HG03175 (cell line): ENCODE data around the gene SLIRP.
A peak's percentile ranks its signal among the peaks of the same experiment; 100 is the strongest.
"Not testable (repeated sequence)": the region's sequence is repeated elsewhere in the genome, so short reads cannot be mapped to it uniquely, and the experiment has no call there.

ENCODE experiments used
- ATAC-seq: cut with Tn5 transposase; IDR thresholded peaks from one replicate; pipeline ENCODE4 v1.9.1; 2021; ENCODE audit warnings: mild to moderate bottlenecking, moderate library complexity; ENCODE audit not compliant: unreplicated experiment

SLIRP gene

GRCh38 chr14:77707724-77708408, at the start of gene SLIRP, which contains the start of gene ALKBH1:
SLIRP (plus strand) TSS chr14:77708103; CDS start chr14:77708112, 9 bp downstream.
ALKBH1 (minus strand) TSS chr14:77708023; CDS start chr14:77708004, 19 bp downstream.
- ATAC-seq, result peak; percentile 99

DNA sequence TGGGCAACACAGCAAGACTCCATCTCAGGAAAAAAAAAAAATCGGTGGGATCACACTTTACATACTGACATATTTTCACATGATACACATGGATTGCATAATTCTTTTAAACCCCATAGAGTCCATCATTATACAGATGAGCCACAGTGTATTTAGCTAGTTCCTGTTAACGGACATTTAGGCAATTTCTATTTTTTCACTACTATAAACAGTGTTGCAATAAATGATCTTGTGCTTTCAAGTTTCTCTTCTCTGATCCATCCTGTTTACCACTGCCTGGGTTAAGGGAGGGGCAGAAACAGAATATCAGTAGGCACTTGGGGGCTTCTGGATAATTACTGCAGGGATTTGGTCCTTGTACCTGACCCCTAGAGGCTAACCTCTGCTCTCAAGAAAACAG, 48.1 kb upstream of the SLIRP start:
- ATAC-seq, result no peak

DNA sequence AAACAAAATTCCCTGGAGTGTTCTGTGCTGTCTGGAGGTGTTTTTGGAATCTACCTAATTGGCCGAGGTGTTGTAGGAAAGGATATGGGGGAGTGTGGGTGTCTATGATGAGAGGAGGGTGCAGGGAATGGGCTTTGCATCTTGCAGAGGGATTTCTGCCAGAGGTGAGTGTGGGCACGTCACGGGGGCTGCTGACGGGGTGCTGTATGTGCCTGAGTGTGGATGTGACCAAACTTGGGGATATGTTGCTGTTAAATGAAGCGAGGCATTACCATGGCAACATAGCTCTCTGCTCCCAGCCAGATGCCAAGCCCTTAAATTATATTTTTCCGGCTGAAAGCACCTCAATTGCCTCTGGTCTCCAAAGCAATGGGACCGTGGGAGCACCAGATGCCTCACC, 47.1 kb upstream of the SLIRP start:
- ATAC-seq, result no peak

DNA sequence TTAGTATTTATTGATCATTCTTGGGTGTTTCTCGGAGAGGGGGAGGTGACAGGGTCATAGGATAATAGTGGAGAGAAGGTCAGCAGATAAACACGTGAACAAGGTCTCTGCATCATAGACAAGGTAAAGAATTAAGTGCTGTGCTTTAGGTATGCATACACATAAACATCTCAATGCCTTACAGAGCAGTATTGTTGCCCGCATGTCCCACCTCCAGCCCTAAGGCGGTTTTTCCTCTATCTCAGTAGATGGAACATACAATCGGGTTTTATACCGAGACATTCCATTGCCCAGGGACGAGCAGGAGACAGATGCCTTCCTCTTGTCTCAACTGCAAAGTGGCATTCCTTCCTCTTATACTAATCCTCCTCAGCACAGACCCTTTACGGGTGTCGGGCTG, 46.3 kb upstream of the SLIRP start:
- not testable (repeated sequence) for ATAC-seq

- no peak for ATAC-seq
These were observed 44.6 kb upstream of the SLIRP start for GRCh38 chr14:77663293-77663692.

- no peak for ATAC-seq
These were observed 40.6 kb upstream of the SLIRP start for GRCh38 chr14:77667331-77667730.

DNA sequence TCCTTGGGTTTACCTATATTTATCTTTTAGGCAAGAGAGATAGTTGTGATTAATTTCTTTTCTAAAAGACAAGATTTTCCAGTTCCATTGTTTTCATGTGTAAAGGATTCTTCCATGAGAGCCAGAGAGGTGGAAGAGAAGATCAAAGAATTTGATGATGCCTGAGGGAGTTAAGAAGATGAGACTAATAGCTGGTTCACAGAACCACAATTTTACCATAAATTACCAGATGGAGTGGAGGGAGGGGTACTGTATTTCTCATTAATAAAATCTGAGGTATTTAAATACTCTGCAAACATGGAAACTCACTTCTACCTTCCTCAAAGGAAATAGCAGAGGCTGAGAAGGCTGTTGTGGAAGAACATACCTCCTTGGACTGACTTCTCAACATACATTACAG, 34.7 kb upstream of the SLIRP start:
- ATAC-seq, result no peak

DNA sequence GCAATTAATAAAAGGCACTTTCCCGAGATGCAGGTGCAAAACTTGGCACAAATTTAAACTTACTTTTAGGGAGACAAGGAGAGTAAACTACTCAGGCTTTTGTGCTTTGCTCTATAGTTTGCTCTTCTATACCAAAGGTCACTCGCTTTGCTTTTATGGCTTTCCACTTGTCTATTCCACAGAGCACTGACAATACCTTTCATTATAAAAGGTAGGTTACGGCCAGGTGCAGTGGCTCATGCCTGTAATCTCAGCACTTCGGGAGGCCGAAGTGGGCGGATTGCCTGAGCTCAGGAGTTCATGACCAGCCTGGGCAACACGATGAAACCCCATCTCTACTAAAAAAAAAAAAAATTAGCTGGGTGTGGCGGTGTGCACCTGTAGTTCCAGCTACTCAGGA, 33.0 kb upstream of the SLIRP start:
- ATAC-seq, result no peak

DNA sequence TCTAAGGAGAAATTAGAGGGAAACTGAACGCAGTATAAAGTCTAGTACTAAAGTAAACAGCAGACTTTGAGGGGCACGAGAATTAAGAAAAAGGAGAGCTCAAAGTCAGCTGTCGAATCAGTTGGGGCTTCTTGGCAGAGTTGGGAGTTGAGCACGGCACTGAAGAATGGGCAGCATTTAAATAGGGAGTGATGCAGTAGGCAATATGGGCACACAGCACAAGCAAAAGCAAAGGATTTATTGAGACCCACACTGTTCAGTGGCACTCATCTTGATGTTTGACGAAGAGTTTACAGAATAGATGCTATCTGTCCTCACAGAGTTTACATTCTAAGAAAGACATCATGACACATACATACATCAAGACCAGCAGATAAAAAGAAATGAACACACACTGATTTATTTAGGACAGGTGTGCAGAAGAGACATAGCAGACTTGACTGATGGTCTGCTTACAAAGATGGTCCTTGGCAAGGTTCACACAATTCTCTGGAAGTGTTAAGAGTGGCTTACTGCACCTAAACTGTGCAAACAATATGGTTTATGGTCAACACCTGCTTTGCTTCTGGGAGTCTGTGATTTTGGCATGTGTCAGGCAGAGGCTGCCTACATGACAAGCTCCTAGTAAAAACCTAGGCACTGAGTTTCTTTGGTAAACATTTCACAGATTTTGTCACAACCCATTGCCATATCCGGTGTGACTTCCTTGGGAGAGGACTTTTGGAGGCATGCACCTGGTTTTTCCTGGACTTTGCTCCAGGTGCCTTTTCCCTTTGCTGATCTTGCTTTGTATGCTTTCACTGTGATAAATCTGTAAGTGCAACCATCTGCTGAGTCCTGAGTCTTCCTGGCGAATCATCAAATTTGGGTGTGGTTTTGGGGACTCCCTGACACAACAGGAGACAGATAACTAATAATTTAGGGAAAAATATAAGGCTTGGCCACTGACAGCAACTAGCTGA, 26.4 kb upstream of the SLIRP start:
- ATAC-seq, result no peak

DNA sequence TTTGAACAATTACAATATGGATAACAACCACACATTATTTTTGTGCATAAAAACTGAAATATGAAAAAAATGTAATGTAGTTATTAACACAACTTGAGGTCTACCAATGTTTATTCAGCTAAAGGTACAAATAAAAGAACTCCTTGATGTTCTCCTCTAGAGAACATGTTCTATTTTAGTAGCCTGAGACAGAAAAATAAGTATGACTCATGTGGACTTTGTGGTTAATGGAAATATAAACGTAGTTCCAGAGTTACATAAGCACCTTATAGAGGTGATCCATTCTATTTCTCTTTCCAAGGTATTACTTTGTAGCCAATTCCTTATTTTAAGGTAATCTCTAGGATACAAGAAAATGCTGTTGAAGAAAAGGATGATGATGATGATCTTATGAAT, 25.7 kb upstream of the SLIRP start:
- ATAC-seq, result no peak

DNA sequence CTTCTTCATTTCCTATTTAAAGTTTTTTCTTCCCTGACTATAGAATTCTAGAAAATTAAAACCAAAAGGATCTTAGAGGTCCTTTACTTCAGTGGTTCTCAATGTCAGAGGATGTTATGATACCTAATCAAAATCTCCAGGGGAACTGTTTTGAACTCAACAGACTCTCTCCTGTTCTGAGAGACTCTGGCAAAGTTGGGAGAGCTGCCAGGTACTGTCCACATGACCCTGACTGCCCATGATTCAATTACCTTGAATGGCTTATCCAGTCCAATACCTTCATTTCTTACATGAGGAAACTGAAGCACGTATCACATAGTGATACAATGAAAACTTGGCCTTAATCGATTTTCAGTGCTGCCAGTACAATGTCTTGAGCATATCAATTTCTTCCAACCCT, 16.6 kb upstream of the SLIRP start:
- no peak for ATAC-seq

DNA sequence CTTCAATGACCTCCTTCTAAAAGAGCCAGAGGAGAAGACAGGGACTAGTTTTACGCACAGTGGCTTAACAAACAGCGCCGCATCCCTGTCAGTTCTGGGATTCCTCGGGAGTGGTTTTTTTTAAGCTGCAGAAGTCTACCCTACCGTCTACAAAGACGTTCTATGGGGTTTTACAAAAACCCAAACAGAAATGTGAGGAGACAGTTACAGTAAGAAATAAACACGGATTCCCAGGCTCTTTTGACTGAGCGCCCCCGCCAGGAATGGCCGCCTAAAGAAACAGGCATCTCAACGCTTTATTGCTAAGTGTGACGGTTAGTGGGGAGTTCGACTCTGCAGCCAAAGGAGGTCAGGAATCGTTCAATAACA, 564 bp upstream of the SLIRP start:
- peak; percentile 20 for ATAC-seq

- ATAC-seq, result no peak
These were observed 846 bp downstream of the SLIRP start for GRCh38 chr14:77708749-77709148.

GRCh38 chr14:77709412-77709811, 1.5 kb downstream of the SLIRP start:
- no peak for ATAC-seq

- ATAC-seq, result no peak
These were observed 2.5 kb downstream of the SLIRP start for GRCh38 chr14:77710364-77710763.

GRCh38 chr14:77714926-77715325, 7.0 kb downstream of the SLIRP start:
- no peak for ATAC-seq

DNA sequence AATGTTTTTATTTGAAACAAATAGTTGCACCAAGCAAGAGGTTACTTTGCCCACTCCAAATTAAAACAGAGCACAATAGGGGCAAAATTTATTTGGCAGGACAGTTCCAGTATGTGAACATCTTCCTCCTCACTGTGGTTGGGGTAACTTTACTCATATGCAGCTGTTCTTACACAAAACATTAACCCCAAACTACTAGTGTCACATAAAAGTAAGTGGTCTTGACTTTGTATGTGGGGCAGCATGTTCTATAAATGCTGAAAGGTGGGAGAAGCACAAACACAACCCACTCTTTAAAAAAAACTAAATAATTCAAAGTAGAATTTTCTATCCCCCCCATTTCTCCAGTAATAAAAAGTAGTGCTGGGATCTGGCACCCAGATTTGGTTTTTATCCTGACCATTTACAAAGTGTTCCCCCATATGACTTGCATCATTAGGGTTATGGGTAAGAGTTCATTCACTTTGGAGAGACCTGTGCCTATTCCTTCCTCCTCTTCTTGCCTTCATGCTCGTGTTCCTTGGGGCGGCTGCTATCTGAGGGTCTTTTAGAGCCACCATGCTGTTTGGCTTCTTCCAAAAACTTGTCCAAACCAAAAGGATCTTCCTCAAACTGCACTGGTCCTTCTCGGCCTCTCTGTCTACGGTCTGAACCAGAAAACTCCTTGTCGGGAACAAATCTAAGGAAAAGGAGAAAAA, 9.9 kb downstream of the SLIRP start:
- ATAC-seq, result no peak

DNA sequence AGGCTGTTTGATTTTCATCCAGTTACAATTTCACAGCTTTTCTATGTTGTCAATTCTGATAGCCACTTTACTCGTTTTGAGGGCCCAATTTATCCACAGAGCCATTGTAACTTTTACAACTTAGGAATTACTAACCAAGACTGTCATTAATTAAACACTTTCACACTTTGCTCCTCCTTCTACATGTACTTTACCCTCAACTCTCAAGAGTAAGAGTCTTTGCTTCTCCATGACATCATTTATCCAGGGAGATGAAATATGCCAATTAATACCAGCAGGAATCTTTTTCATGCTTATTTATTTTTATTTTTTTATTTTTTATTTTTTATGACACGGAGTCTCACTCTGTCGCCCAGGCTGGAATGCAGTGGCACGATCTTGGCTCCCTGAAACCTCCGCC, 13.5 kb downstream of the SLIRP start:
- ATAC-seq, result no peak

GRCh38 chr14:77722301-77722700, 14.4 kb downstream of the SLIRP start:
- no peak for ATAC-seq

- ATAC-seq, result no peak
These were observed 23.1 kb downstream of the SLIRP start for GRCh38 chr14:77730976-77731497.

DNA sequence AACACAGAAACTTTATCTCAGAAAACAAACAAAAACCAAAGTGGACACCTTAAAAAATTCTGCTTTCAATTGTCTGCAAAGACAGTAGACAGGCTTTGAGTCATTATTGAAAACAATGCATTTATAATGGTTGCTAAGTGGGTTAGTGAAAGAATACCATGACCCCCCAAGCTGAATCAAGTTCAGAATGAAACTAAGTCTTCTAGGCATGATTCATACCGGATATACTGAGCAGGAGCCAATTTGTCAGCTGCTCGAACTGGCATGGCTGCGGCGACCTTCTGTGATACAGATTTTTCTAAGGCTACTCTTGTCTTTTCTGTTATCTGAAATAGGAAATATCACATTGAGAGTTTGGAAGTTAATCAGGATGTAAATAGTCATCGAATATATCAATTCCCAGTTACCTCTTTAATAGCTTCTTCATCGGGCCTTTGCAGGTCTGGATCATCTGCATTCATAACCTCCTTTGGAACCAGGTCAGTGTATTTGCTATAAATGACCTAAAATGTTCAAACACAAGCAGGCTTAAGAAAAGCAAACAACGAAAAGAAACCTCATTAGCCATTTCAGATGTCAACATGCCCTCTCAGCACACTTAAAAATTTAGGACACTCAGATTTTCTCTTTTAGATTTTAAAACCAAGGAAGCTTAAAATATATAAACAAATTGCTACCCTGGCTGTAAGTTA, 30.8 kb downstream of the SLIRP start:
- peak; percentile 85 for ATAC-seq
